Stimulated activated CD8-positive, alpha-beta memory T cell treated with anti-CD3 and anti-CD28 coated beads, Interleukin-7, amount 100 ng/mL, for 48 hours (primary cell): ENCODE data around the gene VASH2.
"Not testable (repeated sequence)": the region's sequence is repeated elsewhere in the genome, so short reads cannot be mapped to it uniquely, and the experiment has no call there.

Experiments used
- DNase-seq, 2 donors: peaks; one replicate each; pipeline ENCODE4 v3.0.0-alpha.2; 2020; ENCODE audit warnings: low read depth in 1 of 2; ENCODE audit errors: extremely low read depth in 1 of 2

The VASH2 gene

DNA sequence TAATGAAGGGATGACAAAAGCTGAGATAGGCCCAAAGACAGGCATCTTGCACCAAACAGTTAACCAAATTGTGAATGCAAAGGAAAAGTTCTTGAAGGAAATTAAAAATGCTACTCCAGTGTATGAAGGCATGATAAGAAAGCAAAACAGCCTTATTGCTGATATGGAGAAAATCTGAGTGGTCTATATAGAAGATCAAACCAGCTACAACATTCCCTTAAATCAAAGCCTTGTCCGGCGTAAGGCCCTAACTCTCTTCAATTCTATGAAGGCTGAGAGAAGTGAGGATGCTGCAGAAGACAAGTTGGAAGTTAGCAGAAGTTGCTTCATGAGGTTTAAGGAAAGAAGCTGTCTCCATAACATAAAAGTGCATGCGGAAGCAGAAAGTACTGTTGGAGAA lies 69.7 kb downstream of the VASH2 start:
- no peak for DNase-seq

- not testable (repeated sequence) for DNase-seq
Measured at GRCh38 chr1:213027024-213027423, 76.7 kb downstream of the VASH2 start.

- DNase-seq, result no peak
Measured at GRCh38 chr1:213032651-213033050, 82.3 kb downstream of the VASH2 start.

DNA sequence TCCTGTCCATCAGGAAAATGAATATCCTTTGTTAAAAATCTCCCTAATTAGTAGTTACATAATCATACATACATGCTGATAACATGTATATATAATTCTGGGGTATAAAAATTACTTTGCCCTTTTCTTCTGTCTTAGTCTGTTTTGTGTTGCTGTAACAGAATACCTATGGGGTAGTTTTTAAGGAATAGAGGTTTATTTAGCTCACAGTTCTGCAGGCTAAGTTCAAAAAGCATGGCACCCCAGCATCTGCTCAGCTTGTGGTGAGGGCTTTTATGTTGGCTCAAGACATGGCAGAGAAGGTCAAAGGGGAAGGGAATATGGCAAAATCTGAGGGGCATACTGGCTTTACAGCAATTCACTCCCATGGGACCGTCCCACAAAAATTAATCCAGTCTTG lies 84.4 kb downstream of the VASH2 start:
- DNase-seq, result no peak

DNA sequence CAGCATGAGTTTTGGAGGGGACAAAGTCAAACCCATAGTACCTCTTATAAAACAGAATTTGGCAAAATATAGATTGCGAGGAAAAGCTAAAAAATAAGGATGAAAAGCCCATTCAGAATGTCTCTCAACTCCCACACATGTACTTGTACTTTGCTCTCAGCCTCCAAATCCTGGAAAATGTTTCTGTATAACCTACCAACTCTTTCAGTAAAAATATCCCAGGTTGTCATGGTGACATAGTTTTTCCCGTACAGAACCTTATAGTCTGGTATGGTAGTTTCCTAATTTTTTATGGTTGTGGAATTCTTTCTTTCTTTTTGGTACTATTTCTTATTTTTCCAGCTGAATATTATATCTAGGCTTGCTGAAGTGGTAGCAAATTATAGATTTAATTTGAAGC lies 85.2 kb downstream of the VASH2 start:
- DNase-seq, result no peak
